Gastroesophageal sphincter (tissue), 3 donors: ENCODE data around the gene CCDC127.
"Not testable (repeated sequence)": the region's sequence is repeated elsewhere in the genome, so short reads cannot be mapped to it uniquely, and the experiment has no call there.

Source experiments
- CTCF ChIP-seq, 4 experiments: fragments of 200-600 bp in 2 of 4; fragments of 450-650 bp in 2 of 4; sonication (generic) in 1 of 4; IDR thresholded peaks; one replicate each; pipeline ENCODE4 v1.5.1; 2017 to 2019; ENCODE audit warnings: antibody characterized with exemption in 4 of 4, mild to moderate bottlenecking in 2 of 4, moderate library complexity in 2 of 4
- EP300 ChIP-seq: sonication (generic); formaldehyde crosslinking; IDR thresholded peaks from one replicate; pipeline ENCODE4 v1.6.1; 2017; ENCODE audit warnings: antibody characterized with exemption, mild to moderate bottlenecking
- POLR2A ChIP-seq, 2 donors: fragments of 450-650 bp; IDR thresholded peaks; one replicate each; pipeline ENCODE4 v1.6.1; 2017; ENCODE audit warnings: antibody characterized with exemption in 2 of 2, mild to moderate bottlenecking in 2 of 2, moderate library complexity in 1 of 2

- not testable (repeated sequence) for TF ChIP-seq CTCF (IDR thresholded peaks at IDR 0.05); POLR2A (IDR thresholded peaks at IDR 0.05); EP300
Observed at GRCh38 chr5:250396-250795, 32.4 kb upstream of the CCDC127 start.
